GM08714 (cell line): ENCODE measurements around the gene ASPSCR1.
"Not testable (repeated sequence)": the region's sequence is repeated elsewhere in the genome, so short reads cannot be mapped to it uniquely, and the experiment has no call there.

Experiments used
- H3K4me3 ChIP-seq: fragments of 200-500 bp; sonication (Bioruptor generic); 2 replicates; pipeline ENCODE4 v1.5.1; 2014; ENCODE audit warnings: mild to moderate bottlenecking, low read length, inconsistent platforms
- ZNF274 ChIP-seq: IDR thresholded peaks from 2 replicates; pipeline ENCODE4 v1.6.1; 2012; ENCODE audit warnings: mild to moderate bottlenecking, low read depth, low read length

ASPSCR1 gene

DNA sequence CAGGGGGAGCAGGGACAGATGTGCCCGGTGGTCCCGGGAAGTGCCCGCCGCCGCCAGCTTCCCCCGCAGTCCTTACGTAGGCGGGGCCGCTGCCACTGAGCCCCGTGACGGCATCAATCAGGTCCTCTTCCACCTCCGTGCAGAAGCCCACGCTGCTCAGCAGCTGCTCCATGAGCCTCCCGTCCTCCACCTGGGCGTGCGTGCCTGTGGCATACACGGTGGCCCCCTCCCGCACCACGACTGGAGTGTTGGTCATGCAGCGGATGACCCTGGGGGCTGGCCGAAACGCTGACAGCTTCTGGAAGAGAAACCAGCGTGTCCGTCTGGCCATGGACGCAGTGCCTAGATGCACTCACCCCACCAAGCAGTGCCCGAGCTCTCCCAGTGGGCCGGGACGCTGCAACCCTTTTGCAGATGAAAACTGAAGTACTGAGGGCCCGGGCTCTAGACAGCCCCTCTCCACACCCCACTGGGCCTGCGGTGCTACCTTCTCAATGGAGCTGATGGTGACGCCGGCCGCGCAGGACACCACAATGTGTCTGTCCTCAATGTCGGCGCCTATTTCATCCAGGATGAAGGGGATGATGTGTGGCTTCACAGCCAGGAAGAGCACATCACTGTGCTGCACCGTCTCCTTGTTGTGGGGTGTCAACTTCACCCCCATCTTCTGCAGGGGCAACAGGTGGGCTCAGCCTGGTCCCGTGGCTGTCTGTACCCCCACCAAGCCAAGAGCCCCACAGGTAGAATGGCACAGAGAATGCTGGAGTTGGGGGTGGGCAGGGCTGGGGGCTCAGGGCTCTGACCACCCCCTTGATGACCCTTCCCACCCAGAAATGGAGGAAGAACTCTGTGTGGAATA is 42.4 kb upstream of the ASPSCR1 start:
- no peak overlapping the region for H3K4me3 ChIP-seq
- TF ChIP-seq ZNF274, result no peak

GRCh38 chr17:81935709-81936084 is 41.7 kb upstream of the ASPSCR1 start:
- no peak overlapping the region for H3K4me3 ChIP-seq
- no peak for TF ChIP-seq ZNF274

DNA sequence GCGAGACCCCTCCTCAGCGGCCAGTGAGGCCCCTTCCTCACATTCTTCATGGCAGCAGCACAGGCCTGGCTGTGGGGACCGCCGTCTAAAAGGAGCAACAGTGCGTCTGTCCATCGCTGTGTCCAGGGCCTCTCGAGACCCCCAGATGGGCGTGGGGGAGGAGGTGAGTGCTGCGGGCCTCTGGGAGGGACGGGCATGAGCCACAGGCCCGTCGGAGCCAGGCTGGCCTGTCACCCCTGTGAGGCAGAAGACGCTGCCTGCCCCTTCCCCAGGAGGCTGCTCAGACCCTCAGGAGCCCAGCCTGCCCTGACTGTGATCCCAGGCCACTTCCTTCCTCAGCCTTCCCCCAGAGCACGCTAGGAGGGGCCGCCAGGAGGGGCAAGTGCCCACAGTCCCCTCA is 38.2 kb upstream of the ASPSCR1 start:
- no peak for TF ChIP-seq ZNF274
- H3K4me3 ChIP-seq, result no peak overlapping the region

GRCh38 chr17:81939881-81940385 is 37.5 kb upstream of the ASPSCR1 start:
- H3K4me3 ChIP-seq, result no peak overlapping the region
- TF ChIP-seq ZNF274, result no peak

GRCh38 chr17:81940538-81941483 is 36.6 kb upstream of the ASPSCR1 start:
- H3K4me3 ChIP-seq, result no peak overlapping the region
- TF ChIP-seq ZNF274, result no peak

DNA sequence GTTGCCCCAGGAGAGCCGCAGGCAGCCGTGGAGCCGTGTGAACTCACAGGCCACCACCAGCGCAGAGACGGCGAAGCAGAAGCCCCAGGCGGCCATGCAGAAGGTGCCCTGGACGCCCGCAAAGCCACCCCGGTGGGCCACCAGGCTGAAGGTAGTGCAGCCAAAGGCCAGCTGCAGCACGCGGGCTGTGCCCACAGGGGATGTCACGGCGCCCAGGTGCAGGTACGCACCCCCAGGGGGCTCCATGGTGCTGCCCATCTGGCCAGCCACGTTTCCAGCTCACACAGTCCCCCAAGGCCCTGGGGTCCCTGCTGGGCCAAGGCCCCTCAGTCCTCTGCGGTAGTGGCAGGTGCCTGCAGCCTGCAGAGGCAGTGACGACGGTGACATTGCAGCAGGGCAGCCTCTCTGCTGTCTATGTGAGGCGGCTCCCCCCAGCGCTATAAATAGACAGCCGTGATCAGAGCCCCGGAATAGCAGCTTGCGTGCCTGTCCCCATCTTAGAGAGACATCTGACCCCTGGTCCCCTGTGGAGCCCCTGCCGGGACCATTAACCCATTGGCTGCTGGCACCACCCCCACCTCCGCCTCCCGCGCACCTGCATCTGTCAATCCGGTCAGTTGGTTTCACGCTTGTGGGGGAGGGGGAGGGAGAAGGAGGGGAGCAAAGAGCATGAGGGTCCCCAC is 35.8 kb upstream of the ASPSCR1 start:
- no peak overlapping the region for H3K4me3 ChIP-seq
- no peak for TF ChIP-seq ZNF274

DNA sequence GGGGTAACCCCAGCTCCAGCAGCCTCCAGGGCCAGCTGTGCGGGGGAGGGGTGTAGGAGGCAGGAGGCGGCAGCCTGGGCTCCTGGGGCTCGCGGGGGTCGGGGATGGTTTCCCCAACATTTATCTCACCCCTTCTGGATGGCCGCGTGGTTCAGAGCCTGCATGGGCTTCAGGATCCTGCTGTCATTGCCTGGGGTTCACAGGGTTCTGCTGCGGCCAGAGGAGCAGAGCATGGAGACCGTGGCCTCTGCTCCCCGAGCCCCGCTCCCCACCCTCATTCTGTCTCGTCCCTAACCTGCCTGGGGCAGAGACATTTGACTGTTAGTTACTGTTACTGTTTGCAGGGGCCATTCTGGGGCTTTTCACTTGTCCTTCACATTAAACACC is 35.3 kb upstream of the ASPSCR1 start:
- no peak overlapping the region for H3K4me3 ChIP-seq
- TF ChIP-seq ZNF274, result no peak

- no peak for TF ChIP-seq ZNF274
- H3K4me3 ChIP-seq, result no peak overlapping the region
Observed at GRCh38 chr17:81944858-81945257, 32.6 kb upstream of the ASPSCR1 start.

DNA sequence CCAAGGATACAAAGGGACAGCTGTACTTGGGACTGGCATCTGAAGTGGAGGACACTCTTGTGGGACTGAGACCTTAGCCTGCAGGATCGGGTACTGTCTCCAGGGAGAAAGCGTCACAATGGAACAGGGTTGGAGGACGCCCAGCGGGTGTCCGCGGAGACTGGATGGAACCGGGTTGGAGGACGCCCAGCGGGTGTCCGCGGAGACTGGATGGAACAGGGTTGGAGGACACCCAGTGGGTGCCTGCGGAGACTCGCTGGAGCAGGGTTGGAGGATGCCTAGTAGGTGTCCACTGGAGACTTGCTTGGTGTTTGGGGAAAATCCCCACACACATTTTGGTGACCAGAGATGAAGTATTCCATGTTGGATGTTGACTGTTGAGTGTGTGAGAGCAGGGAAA is 30.2 kb upstream of the ASPSCR1 start, which contains the start of gene MYADML2:
Gene MYADML2, minus strand, starts transcription at position 45 of the 400 bp plus-strand sequence. CDS start 5,492 bp downstream, outside the sequence.
- H3K4me3 ChIP-seq, result no peak within 1 kb of the TSS
- no peak for TF ChIP-seq ZNF274

DNA sequence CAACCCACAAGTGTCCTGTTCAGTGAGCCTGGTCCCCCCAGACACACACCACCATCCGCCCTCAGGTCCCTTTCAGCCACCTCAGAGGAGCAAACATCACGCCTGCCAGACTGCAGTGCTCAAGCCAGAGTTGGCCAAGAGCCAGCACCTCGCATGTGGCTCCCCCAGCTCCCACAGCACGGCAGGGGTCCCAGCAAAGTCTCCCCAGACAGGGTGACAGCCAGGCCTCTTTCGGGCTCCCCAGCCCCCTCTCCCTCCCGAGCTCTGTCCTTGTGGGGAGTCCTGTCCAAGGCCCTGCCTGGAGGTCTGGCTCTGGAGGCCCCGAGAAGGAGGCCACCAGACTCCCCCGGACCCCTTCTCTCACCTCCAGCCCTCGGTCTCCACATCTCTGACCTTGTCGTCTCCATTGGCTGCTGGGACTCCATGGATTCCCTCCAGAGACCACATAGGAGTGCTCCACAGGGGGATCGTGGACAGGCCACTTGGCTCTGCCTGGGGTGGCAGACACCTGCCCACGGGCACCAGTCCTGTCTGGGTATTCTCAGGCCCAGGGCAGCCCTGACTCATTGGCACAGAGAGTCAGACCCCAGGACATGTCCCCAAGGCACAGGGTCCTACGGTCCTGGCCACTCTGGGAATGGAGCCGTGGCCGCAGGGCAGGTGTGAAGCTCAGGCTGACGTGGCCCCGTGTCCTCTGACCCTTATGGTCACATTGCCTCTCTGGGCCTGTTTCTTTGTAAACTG is 28.6 kb upstream of the ASPSCR1 start:
- TF ChIP-seq ZNF274, result no peak
- no peak overlapping the region for H3K4me3 ChIP-seq

DNA sequence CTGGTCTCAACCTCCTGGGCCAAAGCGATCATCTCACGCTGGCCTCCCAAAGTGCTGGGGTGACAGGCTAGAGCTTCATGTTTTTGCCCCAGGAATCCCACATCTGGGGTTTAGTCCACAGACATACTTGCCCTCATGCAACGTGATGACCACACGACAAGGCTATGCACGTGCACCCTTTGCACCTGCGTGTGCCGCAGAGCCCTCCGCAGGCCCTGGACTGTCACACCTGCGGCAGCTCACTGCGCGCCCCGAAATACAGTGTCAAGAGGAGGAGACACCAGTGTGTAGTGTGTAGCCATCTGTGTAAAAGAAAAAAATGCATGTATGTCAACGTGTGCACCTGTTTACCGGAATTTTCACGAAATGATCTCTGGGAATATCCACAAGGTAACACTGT is 26.9 kb upstream of the ASPSCR1 start:
- H3K4me3 ChIP-seq, result no peak overlapping the region
- no peak for TF ChIP-seq ZNF274

DNA sequence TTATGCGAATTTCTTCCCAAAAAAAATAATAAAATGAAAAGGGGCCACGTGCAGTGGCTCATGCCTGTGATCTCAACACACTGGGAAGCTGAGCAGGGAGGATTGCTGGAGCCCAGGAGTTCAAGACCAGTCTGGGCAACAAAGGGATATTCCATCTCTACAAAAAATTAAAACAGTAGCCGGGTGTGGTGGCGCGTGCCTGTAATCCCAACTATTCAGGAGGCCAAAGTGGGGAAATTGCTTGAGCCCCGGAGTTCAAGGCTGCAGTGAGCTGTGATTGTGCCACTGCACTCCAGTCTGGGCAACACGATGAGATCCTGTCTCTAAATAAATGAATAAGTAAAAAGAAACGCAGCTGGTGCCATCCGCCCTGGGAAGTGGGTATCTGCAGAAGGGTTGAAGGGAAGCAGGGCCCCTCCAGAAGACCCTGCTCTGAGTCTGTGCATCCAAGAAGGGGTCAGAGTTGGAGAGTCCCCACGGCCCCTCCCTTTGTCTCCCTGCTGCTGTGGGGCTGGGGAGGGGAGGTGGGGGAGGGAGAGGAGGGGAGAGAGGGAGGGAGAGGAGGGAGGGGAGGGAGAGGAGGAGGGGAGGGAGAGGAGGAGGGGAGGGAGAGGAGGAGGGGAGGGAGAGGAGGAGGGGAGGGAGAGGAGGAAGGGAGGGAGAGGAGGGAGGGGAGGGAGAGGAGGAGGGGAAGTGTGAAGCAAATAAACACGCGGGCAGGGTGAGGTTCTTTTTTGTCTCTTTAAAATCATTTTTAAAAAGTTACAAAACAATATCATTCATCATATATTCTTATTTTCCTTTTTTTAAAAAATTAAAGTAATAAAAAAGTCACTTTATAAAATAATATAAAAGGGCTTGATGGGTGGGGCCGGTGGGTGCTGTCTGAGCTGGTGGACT is 25.4 kb upstream of the ASPSCR1 start:
- H3K4me3 ChIP-seq, result no peak overlapping the region

DNA sequence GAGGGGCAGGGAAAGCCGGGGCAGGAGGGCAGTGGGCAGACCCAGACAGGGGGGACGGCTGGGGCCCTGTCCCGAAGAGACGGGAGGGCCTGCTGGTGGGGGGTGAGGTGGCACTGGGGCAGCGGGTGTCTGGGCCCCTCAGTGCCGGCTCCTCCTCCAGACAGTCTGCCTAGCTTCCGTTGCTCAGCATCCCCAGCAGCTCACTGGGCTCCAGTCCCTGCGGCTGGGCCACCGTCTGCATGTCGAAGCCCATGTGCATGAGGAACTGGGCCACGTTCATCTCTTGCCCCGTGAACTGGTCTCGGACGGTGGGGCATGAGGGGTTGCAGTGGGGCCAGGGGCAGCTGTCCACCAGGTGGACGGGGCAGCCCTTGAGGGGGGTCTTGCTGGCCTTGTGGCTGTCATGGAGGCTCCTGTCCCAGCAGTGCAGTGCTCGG is 24.6 kb upstream of the ASPSCR1 start:
- TF ChIP-seq ZNF274, result no peak
- no peak overlapping the region for H3K4me3 ChIP-seq

More for the DNA sequence above, 25.4 kb upstream of the ASPSCR1 start:
- TF ChIP-seq ZNF274, result no peak

DNA sequence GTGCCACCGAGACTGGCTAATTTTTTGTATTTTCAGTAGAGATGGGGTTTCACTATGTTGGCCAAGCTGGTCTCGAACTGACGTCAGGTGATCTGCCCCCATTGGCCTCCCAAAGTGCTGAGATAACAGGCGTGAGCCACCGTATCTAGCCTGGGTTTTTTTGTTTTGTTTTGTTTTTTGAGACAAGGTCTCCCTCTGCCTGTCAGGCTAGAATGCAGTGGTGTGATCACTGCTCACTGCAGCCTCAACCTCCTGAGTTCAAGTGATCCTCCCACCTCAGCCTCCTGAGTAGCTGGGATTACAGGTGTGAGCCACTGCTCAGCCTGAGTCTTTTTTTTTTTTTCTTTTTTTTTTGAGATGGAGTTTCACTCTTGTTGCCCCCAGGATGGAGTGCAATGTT is 24.0 kb upstream of the ASPSCR1 start:
- not testable (repeated sequence) for H3K4me3 ChIP-seq
